A673 (cell line): ENCODE data around the gene NBEA. TPM values are rescaled to one million over a fixed set of nuclear protein-coding genes. Genes with fewer than 3 reads are reported as not detected.

Source experiments
- BruUV-seq: library from RNA; stranded (reverse); fragments of 400-500 nt; replicated peaks from 2 replicates; lab custom pipeline; 2021; lab: Mats Ljungman, UMichigan
- CTCF ChIA-PET: fragments of 300-600 bp; sonication (Branson Sonifier 250); formaldehyde crosslinking; loops from one replicate; lab custom pipeline; 2022; ENCODE audit warnings: antibody characterized with exemption; lab: Charles Lee
- POLR2A ChIA-PET: fragments of 300-600 bp; sonication (Branson Sonifier 250); formaldehyde crosslinking; loops from one replicate; lab custom pipeline; 2022; ENCODE audit warnings: antibody characterized with exemption; ENCODE audit not compliant: low non-redundant PET; lab: Charles Lee
- DNase-seq: peaks from one replicate; pipeline ENCODE4 v3.0.0-alpha.2; 2015; ENCODE audit warnings: low spot score
- H3K27ac ChIP-seq: fragments of 200-600 bp; sonication (generic); 2 replicates; pipeline ENCODE4 v1.5.1; 2016; ENCODE audit warnings: mixed run types, low read depth, mild to moderate bottlenecking, mixed read lengths, antibody characterized with exemption, low read length; ENCODE audit not compliant: poor library complexity, severe bottlenecking
- H3K27me3 ChIP-seq: fragments of 200-600 bp; sonication (generic); replicated peaks from 2 replicates; pipeline ENCODE4 v1.6.1; 2017; ENCODE audit warnings: mixed run types, low read depth, mild to moderate bottlenecking, mixed read lengths, antibody characterized with exemption, low read length; ENCODE audit not compliant: insufficient read depth, poor library complexity
- H3K36me3 ChIP-seq: fragments of 200-600 bp; sonication (generic); 2 replicates; pipeline ENCODE4 v1.6.1; 2016; ENCODE audit warnings: mixed run types, mild to moderate bottlenecking, mixed read lengths, antibody characterized with exemption, low read length; ENCODE audit not compliant: insufficient read depth, poor library complexity, severe bottlenecking
- H3K4me1 ChIP-seq: fragments of 200-600 bp; sonication (generic); 2 replicates; pipeline ENCODE4 v1.6.1; 2017; ENCODE audit warnings: mixed run types, mild to moderate bottlenecking, mixed read lengths, antibody characterized with exemption, low read length; ENCODE audit not compliant: insufficient read depth, poor library complexity, severe bottlenecking
- H3K4me3 ChIP-seq: fragments of 200-600 bp; sonication (generic); 2 replicates; pipeline ENCODE4 v1.5.1; 2016; ENCODE audit warnings: low read depth, mixed run types, mild to moderate bottlenecking, mixed read lengths, low read length; ENCODE audit not compliant: poor library complexity, severe bottlenecking
- H3K9me3 ChIP-seq: fragments of 200-600 bp; sonication (generic); 2 replicates; pipeline ENCODE4 v1.6.1; 2016; ENCODE audit warnings: mixed run types, low read depth, mild to moderate bottlenecking, mixed read lengths, antibody characterized with exemption, low read length; ENCODE audit not compliant: poor library complexity, severe bottlenecking
- CTCF ChIP-seq: fragments of 300-800, 200-600 bp; sonication (generic); conservative IDR thresholded peaks from 2 replicates; pipeline ENCODE4 v1.5.1; 2017; ENCODE audit warnings: low read depth, mild to moderate bottlenecking, antibody characterized with exemption, low read length, moderate library complexity, mixed read lengths
- EZH2 ChIP-seq: fragments of 200-600 bp; sonication (generic); IDR thresholded peaks from 2 replicates; pipeline ENCODE4 v1.6.1; 2017; ENCODE audit warnings: borderline replicate concordance, low read depth, mild to moderate bottlenecking, mixed read lengths, antibody characterized with exemption, low read length; ENCODE audit not compliant: poor library complexity, severe bottlenecking
- intact Hi-C: fragments of 100-400 bp; cut with micrococcal nuclease; formaldehyde crosslinking; loops from one replicate; pipeline ENCODE4 v1.10.0; 2022; ENCODE audit not compliant: unreplicated experiment
- total RNA-seq: library from RNA; stranded (reverse); gene quantifications from 2 replicates; pipeline ENCODE4 v1.2.3, GENCODE V29; 2021

The NBEA gene
- total RNA-seq, 1 experiment from 2014 or later, result 4.2 TPM

- no peak overlapping the region for H3K27ac ChIP-seq
- intact Hi-C loops, result no loop called here
- ChIA-PET POLR2A (no interaction called here), CTCF (no interaction called here)
- H3K27me3 ChIP-seq, result no peaks in the 10 kb centered on the region
- TF ChIP-seq EZH2 (no peak), CTCF (no peak)
- peaks cover 9% of the 10 kb centered on the region for H3K9me3 ChIP-seq
- no peaks in the 10 kb centered on the region for H3K36me3 ChIP-seq
- no peak for DNase-seq
- H3K4me1 ChIP-seq, result no peaks in the 10 kb centered on the region
- H3K4me3 ChIP-seq, result no peak overlapping the region
- BruUV-seq, result no TSS peak
Measured at GRCh38 chr13:35367586-35367985, 425.5 kb downstream of the NBEA start.

GRCh38 chr13:35378939-35379338, 436.9 kb downstream of the NBEA start:
- no peak overlapping the region for H3K27ac ChIP-seq

GRCh38 chr13:35379663-35380062, 437.6 kb downstream of the NBEA start:
- intact Hi-C loops, result no loop called here

More at GRCh38 chr13:35378939-35379338, 436.9 kb downstream of the NBEA start:
- no peaks in the 10 kb centered on the region for H3K36me3 ChIP-seq
- DNase-seq, result no peak
- TF ChIP-seq CTCF (no peak), EZH2 (no peak)
- H3K9me3 ChIP-seq, result no peaks in the 10 kb centered on the region
- intact Hi-C loops, result no loop called here
- POLR2A ChIA-PET, result no interaction called here
- BruUV-seq, result no TSS peak
- no peaks in the 10 kb centered on the region for H3K27me3 ChIP-seq
- H3K4me3 ChIP-seq, result no peak overlapping the region
- CTCF ChIA-PET, result no interaction called here
- no peaks in the 10 kb centered on the region for H3K4me1 ChIP-seq

More at GRCh38 chr13:35379663-35380062, 437.6 kb downstream of the NBEA start:
- CTCF ChIA-PET, result no interaction called here
- Histone ChIP-seq H3K27me3 (no peaks in the 10 kb centered on the region), H3K4me3 (no peak overlapping the region), H3K9me3 (no peaks in the 10 kb centered on the region), H3K4me1 (no peaks in the 10 kb centered on the region), H3K36me3 (no peaks in the 10 kb centered on the region), H3K27ac (no peak overlapping the region)
- no peak for TF ChIP-seq EZH2
- TF ChIP-seq CTCF, result no peak
- BruUV-seq, result no TSS peak
- DNase-seq, result no peak
- POLR2A ChIA-PET, result no interaction called here
